Neural cell (in vitro differentiated cells): Measurements from ENCODE around the gene ZNF23. TPM values are rescaled to one million over a fixed set of nuclear protein-coding genes. Genes with fewer than 3 reads are reported as not detected.

ENCODE experiments used
- H2AFZ ChIP-seq: fragments of 200-600, 300-800 bp; sonication (generic), shearing (Covaris generic); 2 replicates; pipeline ENCODE4 v1.6.0; 2014; ENCODE audit warnings: low read depth, mild to moderate bottlenecking, antibody characterized with exemption, low read length, moderate library complexity
- H3F3A ChIP-seq: fragments of 200-600 bp; shearing (Covaris generic); 2 replicates; pipeline ENCODE4 v1.6.1; 2016; ENCODE audit warnings: mild to moderate bottlenecking, moderate library complexity, mixed read lengths, antibody characterized with exemption, low read length; ENCODE audit not compliant: insufficient read depth, poor library complexity, severe bottlenecking
- H3K27ac ChIP-seq: fragments of 200-600, 300-800 bp; sonication (generic), shearing (Covaris generic); 2 replicates; pipeline ENCODE4 v1.5.1; 2014; ENCODE audit warnings: mild to moderate bottlenecking, low read length, moderate library complexity
- H3K27me3 ChIP-seq: fragments of 300-800, 200-600 bp; sonication (generic), shearing (Covaris generic); 2 replicates; pipeline ENCODE4 v1.6.0; 2014; ENCODE audit warnings: mild to moderate bottlenecking, low read depth, low read length, moderate library complexity; ENCODE audit not compliant: insufficient read depth
- H3K36me3 ChIP-seq: fragments of 300-800, 200-600 bp; sonication (generic), shearing (Covaris generic); 2 replicates; pipeline ENCODE4 v1.5.1; 2014; ENCODE audit warnings: mild to moderate bottlenecking, antibody characterized with exemption, low read length, moderate library complexity; ENCODE audit not compliant: insufficient read depth
- H3K4me2 ChIP-seq: fragments of 300-800, 200-600 bp; sonication (generic), shearing (Covaris generic); 2 replicates; pipeline ENCODE4 v1.6.0; 2014; ENCODE audit warnings: mild to moderate bottlenecking, low read length
- H3K4me3 ChIP-seq: fragments of 300-800, 200-600 bp; sonication (generic), shearing (Covaris generic); 2 replicates; pipeline ENCODE4 v1.5.1; 2014; ENCODE audit warnings: mild to moderate bottlenecking, low read length, moderate library complexity
- H3K79me2 ChIP-seq: fragments of 200-600 bp; shearing (Covaris generic); replicated peaks from 2 replicates; pipeline ENCODE4 v1.6.0; 2014; ENCODE audit warnings: mild to moderate bottlenecking, low read length, moderate library complexity; ENCODE audit not compliant: insufficient read depth
- H3K9ac ChIP-seq: fragments of 300-800, 200-600 bp; sonication (generic), shearing (Covaris generic); 2 replicates; pipeline ENCODE4 v1.6.1; 2016; ENCODE audit warnings: mild to moderate bottlenecking, low read length, mixed read lengths
- H3K9me2 ChIP-seq: fragments of 200-600 bp; shearing (Covaris generic); 2 replicates; pipeline ENCODE4 v1.6.1; 2016; ENCODE audit warnings: mild to moderate bottlenecking, low read length, mixed read lengths; ENCODE audit not compliant: insufficient read depth
- H3K9me3 ChIP-seq: fragments of 200-600, 300-800 bp; sonication (generic), shearing (Covaris generic); 2 replicates; pipeline ENCODE4 v1.6.1; 2016; ENCODE audit warnings: mild to moderate bottlenecking, mixed run types, low read length, moderate library complexity, mixed read lengths
- H4K20me1 ChIP-seq: fragments of 200-600 bp; shearing (Covaris generic); 2 replicates; pipeline ENCODE4 v1.6.1; 2016; ENCODE audit warnings: mild to moderate bottlenecking, mixed run types; ENCODE audit not compliant: insufficient read depth
- CTCF ChIP-seq: fragments of 450-650 bp; IDR thresholded peaks from 2 replicates; pipeline ENCODE4 v1.5.1; 2014; ENCODE audit warnings: antibody characterized with exemption, mild to moderate bottlenecking, moderate library complexity; ENCODE audit not compliant: poor library complexity, severe bottlenecking
- EP300 ChIP-seq: fragments of 450-650 bp; conservative IDR thresholded peaks from 2 replicates; pipeline ENCODE4 v1.6.1; 2014; ENCODE audit warnings: antibody characterized with exemption, mild to moderate bottlenecking, moderate library complexity; ENCODE audit not compliant: poor library complexity, severe bottlenecking
- EZH2 ChIP-seq: fragments of 200-600, 300-800 bp; shearing (Covaris generic), sonication (generic); IDR thresholded peaks from 2 replicates; pipeline ENCODE4 v1.6.1; 2014; ENCODE audit warnings: antibody characterized with exemption, low read length, borderline replicate concordance, mild to moderate bottlenecking; ENCODE audit not compliant: insufficient read depth, poor library complexity, severe bottlenecking
- MXI1 ChIP-seq: fragments of 450-650 bp; conservative IDR thresholded peaks from 2 replicates; pipeline ENCODE4 v1.6.1; 2014; ENCODE audit warnings: antibody characterized with exemption, mild to moderate bottlenecking; ENCODE audit not compliant: poor library complexity, severe bottlenecking
- POLR2AphosphoS5 ChIP-seq: IDR thresholded peaks from 2 replicates; pipeline ENCODE4 v1.6.1; 2012
- RAD21 ChIP-seq: fragments of 450-650 bp; conservative IDR thresholded peaks from 2 replicates; pipeline ENCODE4 v1.6.1; 2014; ENCODE audit warnings: antibody characterized with exemption, mild to moderate bottlenecking, moderate library complexity
- REST ChIP-seq: IDR thresholded peaks from 2 replicates; pipeline ENCODE4 v1.6.1; 2012; ENCODE audit warnings: borderline replicate concordance
- SMC3 ChIP-seq: fragments of 450-650 bp; conservative IDR thresholded peaks from 2 replicates; pipeline ENCODE4 v1.6.1; 2014; ENCODE audit warnings: antibody characterized with exemption, mild to moderate bottlenecking, moderate library complexity; ENCODE audit not compliant: poor library complexity
- TAF1 ChIP-seq: IDR thresholded peaks from 2 replicates; pipeline ENCODE4 v1.6.1; 2012; ENCODE audit warnings: low read depth
- polyA plus RNA-seq: library from polyadenylated mRNA; depleted of rRNA; stranded (reverse); fragments of >200 nt; gene quantifications from 2 replicates; pipeline ENCODE4 v1.2.3, GENCODE V29; 2014

Gene ZNF23
- polyA plus RNA-seq, 1 donor from 2014 or later, result 40.4 TPM

GRCh38 chr16:71474864-71475263, 12.8 kb upstream of the ZNF23 start:
- H3K9ac ChIP-seq, result no peak overlapping the region
- H3K4me2 ChIP-seq, result no peak overlapping the region
- no peak overlapping the region for H3K27ac ChIP-seq
- no peaks in the 10 kb centered on the region for H3K9me2 ChIP-seq
- H3K9me3 ChIP-seq, result no peaks in the 10 kb centered on the region
- H2AFZ ChIP-seq, result no peak overlapping the region
- H3F3A ChIP-seq, result no peaks in the 10 kb centered on the region
- no peaks in the 10 kb centered on the region for H3K27me3 ChIP-seq
- no peaks in the 10 kb centered on the region for H3K79me2 ChIP-seq
- peaks cover 8% of the 10 kb centered on the region for H3K36me3 ChIP-seq
- no peaks in the 10 kb centered on the region for H4K20me1 ChIP-seq
- no peak for TF ChIP-seq RAD21
- TF ChIP-seq SMC3, result no peak
- H3K4me3 ChIP-seq, result no peak overlapping the region

GRCh38 chr16:71473891-71474290, 11.8 kb upstream of the ZNF23 start:
- no peaks in the 10 kb centered on the region for H3F3A ChIP-seq
- no peak for TF ChIP-seq POLR2AphosphoS5
- TF ChIP-seq CTCF, result no peak
- TF ChIP-seq SMC3, result no peak
- no peak for TF ChIP-seq TAF1
- no peak for TF ChIP-seq RAD21
- TF ChIP-seq MXI1, result no peak
- no peak for TF ChIP-seq REST
- no peak for TF ChIP-seq EZH2
- TF ChIP-seq EP300, result no peak
- no peaks in the 10 kb centered on the region for H3K27me3 ChIP-seq
- no peaks in the 10 kb centered on the region for H4K20me1 ChIP-seq
- H3K9ac ChIP-seq, result no peak overlapping the region
- no peaks in the 10 kb centered on the region for H3K9me2 ChIP-seq
- no peak overlapping the region for H3K4me3 ChIP-seq
- peaks cover 8% of the 10 kb centered on the region for H3K36me3 ChIP-seq
- no peaks in the 10 kb centered on the region for H3K79me2 ChIP-seq
- H3K4me2 ChIP-seq, result no peak overlapping the region
- no peaks in the 10 kb centered on the region for H3K9me3 ChIP-seq
- no peak overlapping the region for H3K27ac ChIP-seq
- no peak overlapping the region for H2AFZ ChIP-seq

- H3K4me3 ChIP-seq, result no peak overlapping the region
- no peak overlapping the region for H3K4me2 ChIP-seq
- H4K20me1 ChIP-seq, result no peaks in the 10 kb centered on the region
- no peak overlapping the region for H2AFZ ChIP-seq
- no peak for TF ChIP-seq SMC3
- no peak for TF ChIP-seq EP300
- no peak for TF ChIP-seq RAD21
- TF ChIP-seq REST, result no peak
- no peak for TF ChIP-seq MXI1
- no peak for TF ChIP-seq CTCF
- no peak for TF ChIP-seq TAF1
- TF ChIP-seq POLR2AphosphoS5, result no peak
- TF ChIP-seq EZH2, result no peak
- no peaks in the 10 kb centered on the region for H3K9me2 ChIP-seq
- H3K9me3 ChIP-seq, result no peaks in the 10 kb centered on the region
- H3K27ac ChIP-seq, result no peak overlapping the region
- no peaks in the 10 kb centered on the region for H3K27me3 ChIP-seq
- no peaks in the 10 kb centered on the region for H3F3A ChIP-seq
- H3K36me3 ChIP-seq, result peaks cover 6% of the 10 kb centered on the region
- H3K79me2 ChIP-seq, result no peaks in the 10 kb centered on the region
- H3K9ac ChIP-seq, result no peak overlapping the region
Observed at GRCh38 chr16:71472931-71473330, 10.9 kb upstream of the ZNF23 start.
